Measurements from ENCODE around the gene LRRC75A. TPM values are rescaled to one million over a fixed set of nuclear protein-coding genes. Genes with fewer than 3 reads are reported as not detected.

Gene LRRC75A
- total and polyA plus RNA-seq, 2 of the 13 experiments (the other 11 are each of a cell fraction or from before 2014, with no cell fraction given) = 0.03 TPM; not detected in 1

DNA sequence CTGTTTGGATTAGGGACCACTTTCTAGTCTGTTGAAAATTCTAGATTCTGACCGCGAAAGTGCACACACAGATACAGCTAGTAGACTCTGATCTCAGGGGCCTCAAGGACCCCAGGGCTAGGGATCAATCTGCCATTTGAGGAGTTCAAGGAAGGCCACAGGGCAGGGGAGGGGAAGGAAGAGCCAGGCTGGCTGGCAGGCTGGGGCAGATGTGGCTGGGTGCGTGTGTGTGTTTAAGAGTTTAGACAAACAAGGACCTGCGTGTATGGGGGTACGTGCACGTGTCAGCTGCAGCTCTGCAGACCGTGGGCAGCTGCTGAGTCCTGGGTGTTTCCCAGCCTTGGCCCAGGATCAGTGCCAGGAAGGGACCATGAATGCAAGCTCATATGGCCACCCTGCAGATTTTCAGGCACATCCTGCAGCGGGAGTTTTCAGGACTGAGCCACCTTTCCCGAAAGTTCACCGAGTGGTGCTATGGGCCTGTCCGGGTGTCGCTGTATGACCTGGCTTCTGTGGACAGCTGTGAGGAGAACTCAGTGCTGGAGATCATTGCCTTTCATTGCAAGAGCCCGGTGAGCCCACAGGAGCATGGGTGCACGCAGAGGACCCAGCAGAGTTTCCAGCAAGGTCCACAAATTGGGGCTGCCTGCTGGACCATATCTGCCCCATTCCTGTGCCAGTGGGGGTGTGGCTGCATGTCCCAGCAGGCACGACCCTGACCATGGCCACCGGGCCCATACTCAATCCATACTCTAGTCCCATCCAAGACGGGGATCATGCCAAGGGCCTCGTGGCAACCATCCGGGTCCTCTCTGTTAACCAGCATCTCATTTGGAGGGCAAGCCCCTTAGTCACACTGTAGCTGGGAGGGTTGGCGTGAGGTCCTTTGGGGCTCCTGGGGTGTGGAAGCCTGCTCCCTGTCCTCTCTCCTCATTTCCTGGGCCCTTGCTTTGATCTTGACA lies 66.0 kb downstream of the LRRC75A start (continued):
- TF ChIP-seq ZFP1 (CRISPR knock-in tag; IDR thresholded peaks at IDR 0.05) = no peak
- TF ChIP-seq KLF12 (CRISPR knock-in tag; IDR thresholded peaks at IDR 0.05; ENCODE audit: borderline replicate concordance) = peak; percentile 54; the same call in 1 of the 2 replicates
- TF ChIP-seq REL (CRISPR knock-in tag; conservative IDR thresholded peaks at IDR 0.05) = no peak
- peak; percentile 41 for TF ChIP-seq ZFY (CRISPR knock-in tag; IDR thresholded peaks at IDR 0.05)
- TF ChIP-seq, protein P1, sequence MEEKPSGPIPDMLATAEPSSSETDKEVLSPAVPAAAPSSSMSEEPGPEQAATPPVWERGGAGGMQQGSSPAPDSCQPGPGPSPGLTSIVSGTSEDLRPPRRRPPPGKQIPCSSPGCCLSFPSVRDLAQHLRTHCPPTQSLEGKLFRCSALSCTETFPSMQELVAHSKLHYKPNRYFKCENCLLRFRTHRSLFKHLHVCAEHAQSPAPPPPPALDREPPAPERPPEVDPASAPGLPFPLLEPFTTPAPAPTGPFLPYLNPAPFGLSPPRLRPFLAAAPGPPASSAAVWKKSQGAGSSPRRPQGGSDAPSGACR (CRISPR knock-in tag; IDR thresholded peaks at IDR 0.05) = no peak
- TF ChIP-seq MEF2D (CRISPR knock-in tag; IDR thresholded peaks at IDR 0.05) = no peak
- TF ChIP-seq RFXAP (CRISPR knock-in tag; IDR thresholded peaks at IDR 0.05; ENCODE audit: borderline replicate concordance) = peak; percentile 51; the same call in 1 of the 2 replicates
- TF ChIP-seq ZBTB20 (CRISPR knock-in tag; IDR thresholded peaks at IDR 0.05; ENCODE audit: borderline replicate concordance, low read depth) = no peak
- peak; percentile 61; the same call in 1 of the 2 replicates for TF ChIP-seq KDM5B (CRISPR knock-in tag; IDR thresholded peaks at IDR 0.05; ENCODE audit: borderline replicate concordance)
- peak; percentile 63; the same call in 1 of the 2 replicates for TF ChIP-seq NCOR1 (IDR thresholded peaks at IDR 0.05; ENCODE audit: borderline replicate concordance, low read length)
- 0 out of 2 replicates have a peak, but pooled peaks have one; percentile 7 for TF ChIP-seq STAG1 (CRISPR knock-in tag; IDR thresholded peaks at IDR 0.05)
- TF ChIP-seq ZNF264 (CRISPR knock-in tag; IDR thresholded peaks at IDR 0.05) = 0 out of 2 replicates have a peak, but pooled peaks have one; percentile 50
- TF ChIP-seq ZNF12 (CRISPR knock-in tag; IDR thresholded peaks at IDR 0.05) = 0 out of 2 replicates have a peak, but pooled peaks have one; percentile 46
- TF ChIP-seq, protein P2, sequence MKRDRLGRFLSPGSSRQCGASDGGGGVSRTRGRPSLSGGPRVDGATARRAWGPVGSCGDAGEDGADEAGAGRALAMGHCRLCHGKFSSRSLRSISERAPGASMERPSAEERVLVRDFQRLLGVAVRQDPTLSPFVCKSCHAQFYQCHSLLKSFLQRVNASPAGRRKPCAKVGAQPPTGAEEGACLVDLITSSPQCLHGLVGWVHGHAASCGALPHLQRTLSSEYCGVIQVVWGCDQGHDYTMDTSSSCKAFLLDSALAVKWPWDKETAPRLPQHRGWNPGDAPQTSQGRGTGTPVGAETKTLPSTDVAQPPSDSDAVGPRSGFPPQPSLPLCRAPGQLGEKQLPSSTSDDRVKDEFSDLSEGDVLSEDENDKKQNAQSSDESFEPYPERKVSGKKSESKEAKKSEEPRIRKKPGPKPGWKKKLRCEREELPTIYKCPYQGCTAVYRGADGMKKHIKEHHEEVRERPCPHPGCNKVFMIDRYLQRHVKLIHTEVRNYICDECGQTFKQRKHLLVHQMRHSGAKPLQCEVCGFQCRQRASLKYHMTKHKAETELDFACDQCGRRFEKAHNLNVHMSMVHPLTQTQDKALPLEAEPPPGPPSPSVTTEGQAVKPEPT (CRISPR knock-in tag; IDR thresholded peaks at IDR 0.05; ENCODE audit: low read depth) = no peak
- no peak for TF ChIP-seq SMARCE1 (IDR thresholded peaks at IDR 0.05; ENCODE audit: borderline replicate concordance)
- TF ChIP-seq, protein P3, sequence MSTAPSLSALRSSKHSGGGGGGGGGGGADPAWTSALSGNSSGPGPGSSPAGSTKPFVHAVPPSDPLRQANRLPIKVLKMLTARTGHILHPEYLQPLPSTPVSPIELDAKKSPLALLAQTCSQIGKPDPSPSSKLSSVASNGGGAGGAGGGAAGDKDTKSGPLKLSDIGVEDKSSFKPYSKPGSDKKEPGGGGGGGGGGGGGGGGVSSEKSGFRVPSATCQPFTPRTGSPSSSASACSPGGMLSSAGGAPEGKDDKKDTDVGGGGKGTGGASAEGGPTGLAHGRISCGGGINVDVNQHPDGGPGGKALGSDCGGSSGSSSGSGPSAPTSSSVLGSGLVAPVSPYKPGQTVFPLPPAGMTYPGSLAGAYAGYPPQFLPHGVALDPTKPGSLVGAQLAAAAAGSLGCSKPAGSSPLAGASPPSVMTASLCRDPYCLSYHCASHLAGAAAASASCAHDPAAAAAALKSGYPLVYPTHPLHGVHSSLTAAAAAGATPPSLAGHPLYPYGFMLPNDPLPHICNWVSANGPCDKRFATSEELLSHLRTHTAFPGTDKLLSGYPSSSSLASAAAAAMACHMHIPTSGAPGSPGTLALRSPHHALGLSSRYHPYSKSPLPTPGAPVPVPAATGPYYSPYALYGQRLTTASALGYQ (CRISPR knock-in tag; IDR thresholded peaks at IDR 0.05) = 0 out of 2 replicates have a peak, but pooled peaks have one; percentile 39
- TF ChIP-seq, protein P4, sequence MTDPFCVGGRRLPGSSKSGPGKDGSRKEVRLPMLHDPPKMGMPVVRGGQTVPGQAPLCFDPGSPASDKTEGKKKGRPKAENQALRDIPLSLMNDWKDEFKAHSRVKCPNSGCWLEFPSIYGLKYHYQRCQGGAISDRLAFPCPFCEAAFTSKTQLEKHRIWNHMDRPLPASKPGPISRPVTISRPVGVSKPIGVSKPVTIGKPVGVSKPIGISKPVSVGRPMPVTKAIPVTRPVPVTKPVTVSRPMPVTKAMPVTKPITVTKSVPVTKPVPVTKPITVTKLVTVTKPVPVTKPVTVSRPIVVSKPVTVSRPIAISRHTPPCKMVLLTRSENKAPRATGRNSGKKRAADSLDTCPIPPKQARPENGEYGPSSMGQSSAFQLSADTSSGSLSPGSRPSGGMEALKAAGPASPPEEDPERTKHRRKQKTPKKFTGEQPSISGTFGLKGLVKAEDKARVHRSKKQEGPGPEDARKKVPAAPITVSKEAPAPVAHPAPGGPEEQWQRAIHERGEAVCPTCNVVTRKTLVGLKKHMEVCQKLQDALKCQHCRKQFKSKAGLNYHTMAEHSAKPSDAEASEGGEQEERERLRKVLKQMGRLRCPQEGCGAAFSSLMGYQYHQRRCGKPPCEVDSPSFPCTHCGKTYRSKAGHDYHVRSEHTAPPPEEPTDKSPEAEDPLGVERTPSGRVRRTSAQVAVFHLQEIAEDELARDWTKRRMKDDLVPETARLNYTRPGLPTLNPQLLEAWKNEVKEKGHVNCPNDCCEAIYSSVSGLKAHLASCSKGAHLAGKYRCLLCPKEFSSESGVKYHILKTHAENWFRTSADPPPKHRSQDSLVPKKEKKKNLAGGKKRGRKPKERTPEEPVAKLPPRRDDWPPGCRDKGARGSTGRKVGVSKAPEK (CRISPR knock-in tag; IDR thresholded peaks at IDR 0.05; ENCODE audit: borderline replicate concordance) = no peak
- 0 out of 2 replicates have a peak, but pooled peaks have one; percentile 27 for TF ChIP-seq ZNF263 (CRISPR knock-in tag; IDR thresholded peaks at IDR 0.05)
